HepG2 (cell line): ENCODE results near the gene HDAC4. TPM values are rescaled to one million over a fixed set of nuclear protein-coding genes. Genes with fewer than 3 reads are reported as not detected.

Experiments used
- NR2F6 ChIP-seq, 2 experiments: IDR thresholded peaks; 2 replicates each; pipeline ENCODE4 v1.6.1; 2016; ENCODE audit warnings: antibody characterized with exemption in 1 of 2, mild to moderate bottlenecking in 1 of 2
- PATZ1 ChIP-seq: sonication (generic); formaldehyde crosslinking; IDR thresholded peaks from 2 replicates; pipeline ENCODE4 v1.4.0; 2020; ENCODE audit warnings: missing genetic modification reagents
- ZBTB4 ChIP-seq: sonication (generic); formaldehyde crosslinking; IDR thresholded peaks from 2 replicates; pipeline ENCODE4 v1.4.0; 2020; ENCODE audit warnings: missing genetic modification reagents, mild to moderate bottlenecking, borderline replicate concordance
- ZNF142 ChIP-seq: sonication (generic); formaldehyde crosslinking; IDR thresholded peaks from 2 replicates; pipeline ENCODE4 v1.4.0; 2020; ENCODE audit warnings: missing genetic modification reagents
- ZNF687 ChIP-seq: sonication (generic); formaldehyde crosslinking; IDR thresholded peaks from 2 replicates; pipeline ENCODE4 v1.5.1; 2020; ENCODE audit warnings: mild to moderate bottlenecking, missing genetic modification reagents, moderate library complexity
- polyA plus RNA-seq, 8 experiments: library from polyadenylated mRNA; depleted of rRNA in 3 of 8; stranded (reverse) in 7 of 8; unstranded in 1 of 8; fragments of >200 nt; fragmentation: Illumina TruSeq in 4 of 8; extraction: Trizol in 4 of 8; gene quantifications; 2 replicates each; pipeline versions ENCODE4 v1.2.1 to v1.2.3, GENCODE V29; 2011 to 2016; ENCODE audit warnings: low read depth in 4 of 8, missing spikeins in 1 of 8, mixed read lengths in 1 of 8; ENCODE audit not compliant: insufficient read depth in 1 of 8
- total RNA-seq, 5 experiments: library from RNA; depleted of rRNA; stranded (reverse); fragments of >200 nt; fragmentation: Illumina TruSeq; extraction: Trizol; gene quantifications; 2 replicates each; pipeline ENCODE4 v1.2.3, GENCODE V29; 2016; ENCODE audit warnings: low read depth in 1 of 5

The HDAC4 gene
- total and polyA plus RNA-seq, 2 of the 13 experiments (the other 11 are each of a cell fraction or from before 2014, with no cell fraction given): 10.1 to 11.5 TPM

GRCh38 chr2:239285071-239285931 is 115.5 kb downstream of the HDAC4 start (continued):
- TF ChIP-seq PATZ1 (CRISPR knock-in tag): peak; percentile 67
- 0 out of 2 replicates have a peak, but pooled peaks have one; percentile 16 for TF ChIP-seq ZBTB4
- peak; percentile 70 for TF ChIP-seq ZNF687 (CRISPR knock-in tag)
- no peak for TF ChIP-seq ZNF142
- TF ChIP-seq NR2F6 (IDR thresholded peaks at IDR 0.05): no peak
- peak; percentile 21; the same call in 1 of the 2 replicates for TF ChIP-seq NR2F6 (CRISPR knock-in tag; IDR thresholded peaks at IDR 0.05)
